GM18517 (cell line): Measurements from ENCODE around the gene ARCN1.

Experiments used
- ATAC-seq: cut with Tn5 transposase; IDR thresholded peaks from one replicate; pipeline ENCODE4 v1.9.1; 2021; ENCODE audit warnings: mild to moderate bottlenecking, moderate library complexity; ENCODE audit not compliant: unreplicated experiment

The ARCN1 gene

GRCh38 chr11:118619444-118620197, 47.4 kb downstream of the ARCN1 start:
- ATAC-seq, result no peak

- no peak for ATAC-seq
Observed at GRCh38 chr11:118620529-118621070, 48.4 kb downstream of the ARCN1 start.

- no peak for ATAC-seq
Observed at GRCh38 chr11:118621071-118621783, 49.0 kb downstream of the ARCN1 start.

- no peak for ATAC-seq
Observed at GRCh38 chr11:118621784-118622375, 49.7 kb downstream of the ARCN1 start.

- ATAC-seq, result no peak
Observed at GRCh38 chr11:118622376-118623268, 50.4 kb downstream of the ARCN1 start.

- no peak for ATAC-seq
Observed at GRCh38 chr11:118623269-118623655, 51.1 kb downstream of the ARCN1 start.

GRCh38 chr11:118625036-118625690, 53.0 kb downstream of the ARCN1 start:
- ATAC-seq, result no peak

GRCh38 chr11:118625976-118626375, 53.8 kb downstream of the ARCN1 start:
- no peak for ATAC-seq

- no peak for ATAC-seq
Observed at GRCh38 chr11:118627566-118627965, 55.4 kb downstream of the ARCN1 start.

- ATAC-seq, result no peak
Observed at GRCh38 chr11:118628031-118628430, 55.8 kb downstream of the ARCN1 start.

- no peak for ATAC-seq
Observed at GRCh38 chr11:118628432-118628831, 56.2 kb downstream of the ARCN1 start.

GRCh38 chr11:118628861-118629549, 56.8 kb downstream of the ARCN1 start:
- ATAC-seq, result no peak

GRCh38 chr11:118629761-118630661, 57.8 kb downstream of the ARCN1 start:
- no peak for ATAC-seq

GRCh38 chr11:118631142-118631909, 59.1 kb downstream of the ARCN1 start:
- ATAC-seq, result no peak

- ATAC-seq, result no peak
Observed at GRCh38 chr11:118632577-118633318, 60.5 kb downstream of the ARCN1 start.

- ATAC-seq, result no peak
Observed at GRCh38 chr11:118633319-118633690, 61.1 kb downstream of the ARCN1 start.

GRCh38 chr11:118633979-118634378, 61.8 kb downstream of the ARCN1 start:
- no peak for ATAC-seq
